GM12878 (cell line): ENCODE data around the gene YPEL2. TPM values are rescaled to one million over a fixed set of nuclear protein-coding genes. Genes with fewer than 3 reads are reported as not detected.
"Not testable (repeated sequence)": the region's sequence is repeated elsewhere in the genome, so short reads cannot be mapped to it uniquely, and the experiment has no call there.

ENCODE experiments used
- ATAC-seq: fragments of 200-7000 bp; cut with Tn5 transposase; 3 replicates; pipeline ENCODE4 v1.9.1; 2020; ENCODE audit warnings: mild to moderate bottlenecking, moderate library complexity
- BruUV-seq: library from RNA; stranded (reverse); fragments of 400-500 nt; replicated peaks from 2 replicates; lab custom pipeline; 2021; lab: Mats Ljungman, UMichigan
- CTCF ChIA-PET: fragments of 300-600 bp; sonication (Branson Sonifier 250); formaldehyde crosslinking; extraction: SDS; loops from one replicate; lab custom pipeline; 2021; ENCODE audit warnings: inconsistent platforms; lab: Yijun Ruan, JAX
- POLR2A ChIA-PET: fragments of 350-600 bp; formaldehyde crosslinking; extraction: SDS; loops from one replicate; lab custom pipeline; 2021; ENCODE audit warnings: inconsistent platforms; lab: Charles Lee
- RAD21 ChIA-PET: fragments of 300-600 bp; sonication (Branson Sonifier 250); formaldehyde crosslinking; loops from one replicate; lab custom pipeline; 2023; ENCODE audit warnings: antibody characterized with exemption; ENCODE audit not compliant: unreplicated experiment; lab: Charles Lee
- SMC1A ChIA-PET: fragments of 300-600 bp; sonication (Branson Sonifier 250); formaldehyde crosslinking; loops from one replicate; lab custom pipeline; 2023; ENCODE audit not compliant: unreplicated experiment, uncharacterized antibody; lab: Charles Lee
- DNase-seq: peaks from one replicate; pipeline ENCODE4 v3.0.0-alpha.2; 2011; ENCODE audit warnings: low read depth, low spot score
- FAIRE-seq: peaks from 3 replicates; lab custom pipeline; 2011; peaks lifted over from hg19 to GRCh38; lab: Jason Lieb, UNC
- H2AFZ ChIP-seq: 2 replicates; pipeline ENCODE4 v1.6.0; 2011; ENCODE audit warnings: low read depth, low read length, control low read depth; ENCODE audit not compliant: control insufficient read depth
- H3K27ac ChIP-seq: 2 replicates; pipeline ENCODE4 v1.5.1; 2011; ENCODE audit warnings: control low read depth; ENCODE audit not compliant: control insufficient read depth, insufficient read depth
- H3K27me3 ChIP-seq, 2 experiments: replicated peaks in 1 of 2; 2 replicates each; pipeline versions ENCODE4 v1.6.0 to v1.6.1; 2011; ENCODE audit warnings: low read length in 1 of 2; ENCODE audit not compliant: control insufficient read depth in 2 of 2, insufficient read depth in 2 of 2
- H3K36me3 ChIP-seq, 2 experiments: 2 replicates each; pipeline ENCODE4 v1.5.1; 2011; ENCODE audit warnings: low read length in 1 of 2; ENCODE audit not compliant: control insufficient read depth in 2 of 2, insufficient read depth in 2 of 2
- H3K4me1 ChIP-seq: 2 replicates; pipeline ENCODE4 v1.6.1; 2011; ENCODE audit warnings: mild to moderate bottlenecking, low read length, moderate library complexity, mixed read lengths; ENCODE audit not compliant: control insufficient read depth, insufficient read depth
- H3K4me2 ChIP-seq: 2 replicates; pipeline ENCODE4 v1.6.0; 2011; ENCODE audit warnings: control low read depth; ENCODE audit not compliant: control insufficient read depth, insufficient read depth
- H3K4me3 ChIP-seq: fragments of 200-600 bp; sonication (generic); 2 replicates; pipeline ENCODE4 v1.5.1; 2016
- H3K79me2 ChIP-seq: 2 replicates; pipeline ENCODE4 v1.6.0; 2011; ENCODE audit warnings: low read length; ENCODE audit not compliant: control insufficient read depth, insufficient read depth
- H3K9ac ChIP-seq: 2 replicates; pipeline ENCODE4 v1.8.0; 2011; ENCODE audit warnings: low read length, control low read depth, mixed read lengths; ENCODE audit not compliant: control insufficient read depth, insufficient read depth
- H3K9me3 ChIP-seq: replicated peaks from 3 replicates; pipeline ENCODE4 v1.5.1; 2011; ENCODE audit warnings: mild to moderate bottlenecking, low read length; ENCODE audit not compliant: control insufficient read depth, insufficient read depth
- H4K20me1 ChIP-seq: 2 replicates; pipeline ENCODE4 v1.6.0; 2011; ENCODE audit not compliant: control insufficient read depth, insufficient read depth
- BCL11A ChIP-seq: IDR thresholded peaks from 2 replicates; pipeline ENCODE4 v1.6.1; 2011; ENCODE audit warnings: low read depth, low read length
- CEBPB ChIP-seq, 2 experiments: fragments of 150-350 bp in 1 of 2; IDR thresholded peaks; 2 replicates each; pipeline ENCODE4 v1.6.1; 2012 to 2014; ENCODE audit warnings: low read depth in 2 of 2, low read length in 2 of 2, borderline replicate concordance in 1 of 2, inconsistent platforms in 1 of 2
- JUNB ChIP-seq: IDR thresholded peaks from 2 replicates; pipeline ENCODE4 v1.6.1; 2016; ENCODE audit warnings: antibody characterized with exemption, mild to moderate bottlenecking
- MEF2B ChIP-seq: fragments of 450-650 bp; IDR thresholded peaks from 2 replicates; pipeline ENCODE4 v1.6.1; 2018; ENCODE audit warnings: mild to moderate bottlenecking, moderate library complexity; ENCODE audit not compliant: partially characterized antibody, poor library complexity, severe bottlenecking
- NBN ChIP-seq: fragments of 450-650 bp; IDR thresholded peaks from 2 replicates; pipeline ENCODE4 v1.6.1; 2016
- RUNX3 ChIP-seq: IDR thresholded peaks from 2 replicates; pipeline ENCODE4 v1.6.1; 2012; ENCODE audit warnings: low read length, inconsistent platforms
- SMAD1 ChIP-seq: fragments of 450-650 bp; IDR thresholded peaks from 2 replicates; pipeline ENCODE4 v1.6.1; 2018; ENCODE audit warnings: mild to moderate bottlenecking, low read depth; ENCODE audit not compliant: partially characterized antibody
- ZNF622 ChIP-seq: fragments of 450-650 bp; IDR thresholded peaks from 2 replicates; pipeline ENCODE4 v1.6.1; 2017; ENCODE audit warnings: mild to moderate bottlenecking, inconsistent platforms
- WGBS: methylation state at CpG from one replicate; pipeline ENCODE4 v1.1.6; 2016; ENCODE audit warnings: low lambda C conversion rate; ENCODE audit not compliant: insufficient replicate concordance, insufficient coverage; ENCODE audit errors: missing lambda C conversion rate; 5-methylcytosine and 5-hydroxymethylcytosine counted together
- in situ Hi-C: fragments of 300-500 bp; cut with MboI; formaldehyde crosslinking; loops from 9 replicates; pipeline ENCODE4 v1.14.3; 2018; ENCODE audit warnings: mixed read lengths
- intact Hi-C: fragments of 100-400 bp; cut with micrococcal nuclease; formaldehyde crosslinking; loops from one replicate; pipeline ENCODE4 v1.14.2; 2022; ENCODE audit not compliant: unreplicated experiment
- polyA plus RNA-seq, 11 experiments: library from polyadenylated mRNA; depleted of rRNA in 4 of 11; unstranded in 6 of 11; stranded (reverse) in 5 of 11; fragments of >200 nt; fragmentation: Nextera tagmentation in 4 of 11; fragmentation: Illumina TruSeq in 1 of 11; extraction: Ambion mirVana in 4 of 11; extraction: Trizol in 1 of 11; gene quantifications; 1 replicate in 1 of 11; 2 replicates in 10 of 11; pipeline versions ENCODE4 v1.2.1 to v1.2.3, GENCODE V29; 2011 to 2016; ENCODE audit warnings: inconsistent platforms in 2 of 11, missing spikeins in 2 of 11, low read depth in 1 of 11
- total RNA-seq, 4 experiments: library from RNA; depleted of rRNA in 3 of 4; stranded (reverse); fragments of >200 nt in 3 of 4; fragmentation: Illumina TruSeq in 1 of 4; extraction: Trizol in 1 of 4; gene quantifications; 2 replicates each; pipeline versions ENCODE4 v1.2.1 to v1.2.3, GENCODE V29; 2013 to 2021
- TF ChIP-seq, protein P1 (sequence below): IDR thresholded peaks from 2 replicates; pipeline ENCODE4 v1.6.1; 2012; ENCODE audit warnings: low read depth, low read length, improper control_type of control experiment
- TF ChIP-seq, protein P2 (sequence below): fragments of 450-650 bp; IDR thresholded peaks from 2 replicates; pipeline ENCODE4 v1.6.1; 2017; ENCODE audit warnings: mild to moderate bottlenecking, moderate library complexity

The YPEL2 gene
- total and polyA plus RNA-seq, 10 of the 15 experiments (the other 5 are each of a cell fraction or from before 2014, with no cell fraction given) = 0.11 to 8.1 (median 0.48) TPM

DNA sequence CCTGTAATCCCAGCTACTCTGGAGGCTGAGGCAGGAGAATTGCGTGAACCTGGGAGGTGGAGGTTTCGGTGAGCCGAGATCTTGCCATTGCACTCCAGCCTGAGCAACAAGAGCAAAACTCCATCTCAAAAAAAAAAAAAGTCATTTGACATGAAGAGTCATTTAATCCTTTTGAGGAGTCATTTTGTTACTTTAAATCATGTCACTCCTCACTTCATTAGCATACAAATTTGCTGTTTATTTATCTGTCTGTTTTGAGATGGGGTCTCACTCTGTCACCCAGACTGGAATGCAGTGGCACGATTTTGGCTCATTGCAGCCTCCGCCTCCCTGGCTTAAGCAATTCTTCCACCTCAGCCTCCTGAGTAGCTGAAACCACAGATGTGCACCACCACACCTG lies 81.0 kb downstream of the YPEL2 start:
- H3K4me2 ChIP-seq, BruUV-seq, H3K4me3 ChIP-seq, H3K9ac ChIP-seq, H3K36me3 ChIP-seq, in situ Hi-C loops, H4K20me1 ChIP-seq, CTCF ChIA-PET, intact Hi-C loops, H3K27ac ChIP-seq, H3K27me3 ChIP-seq, H3K9me3 ChIP-seq, ATAC-seq, DNase-seq, RAD21 ChIA-PET, POLR2A ChIA-PET, H3K79me2 ChIP-seq, H3K4me1 ChIP-seq: not testable (repeated sequence)
- peak; percentile 73 for FAIRE-seq
- SMC1A ChIA-PET = interaction anchor here (0.7 to 2.3 kb wide), 4 partner anchors 11 to 83 kb away, joined by 3 to 8 read pairs (median 3); no protein-coding TSS in a partner anchor
- 0 out of 2 replicates have a peak overlapping the region, but pooled peaks have one; percentile 36 for H2AFZ ChIP-seq
- 53% methylated on average over 5 of the region's 5 CpGs for WGBS
- TF ChIP-seq RUNX3 (peak; percentile 22; the same call in 1 of the 2 replicates), JUNB (peak; percentile 55)

DNA sequence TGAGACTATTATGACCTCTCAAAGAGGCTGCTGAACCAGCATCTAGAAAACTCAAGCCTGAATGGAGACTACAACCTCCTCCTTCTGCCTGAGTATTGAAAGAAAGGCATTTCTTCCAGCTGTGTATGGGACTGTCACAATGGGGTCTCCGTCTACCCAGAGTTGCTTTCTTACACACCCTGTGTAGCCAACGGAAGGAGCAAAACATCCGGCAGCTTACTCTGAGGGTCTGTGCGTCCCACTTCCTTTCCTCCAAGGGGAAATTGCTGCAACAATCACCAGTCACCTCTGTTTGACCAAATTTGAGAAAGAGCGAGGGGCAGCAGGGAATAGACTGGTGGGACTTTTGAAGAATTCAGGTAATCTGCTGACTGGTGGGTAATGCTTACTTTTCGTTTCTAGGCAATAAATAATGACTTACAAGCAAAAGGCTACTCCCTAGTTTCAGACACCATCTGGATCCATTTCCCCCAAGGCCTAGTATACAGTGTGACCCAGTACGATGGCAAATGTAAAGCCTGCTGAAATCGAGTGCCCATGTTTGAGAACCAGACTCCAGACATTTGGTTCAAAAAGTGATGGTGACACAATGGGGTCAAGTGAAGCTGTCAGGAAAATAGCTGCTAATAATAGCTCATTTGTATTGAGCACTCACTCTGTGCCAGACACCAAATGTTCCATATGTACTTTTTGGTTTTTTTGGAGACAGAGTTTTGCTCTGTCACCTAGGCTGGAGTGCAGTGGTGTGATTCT lies 81.7 kb downstream of the YPEL2 start:
- no peak for FAIRE-seq
- Histone ChIP-seq H3K79me2 (no peaks in the 10 kb centered on the region), H3K4me1 (peaks cover 3% of the 10 kb centered on the region), H3K27ac (no peak overlapping the region), H3K9ac (no peak overlapping the region), H3K36me3 (no peaks in the 10 kb centered on the region), H4K20me1 (no peaks in the 10 kb centered on the region), H3K4me2 (no peak overlapping the region), H2AFZ (peak overlapping the region; percentile 36), H3K9me3 (no peaks in the 10 kb centered on the region; the same call in 2 of the 3 replicates), H3K27me3 (no peaks in the 10 kb centered on the region), H3K4me3 (no peak overlapping the region)
- intact Hi-C loops = no loop called here
- SMC1A ChIA-PET = interaction anchor here (0.9 to 2.3 kb wide), 4 partner anchors 11 to 84 kb away, joined by 3 to 8 read pairs (median 3); no protein-coding TSS in a partner anchor
- no peak for ATAC-seq
- POLR2A ChIA-PET = no interaction called here
- WGBS = 56% methylated on average over 8 of the region's 8 CpGs
- CTCF ChIA-PET = no interaction called here
- DNase-seq = no peak
- no TSS peak for BruUV-seq
- in situ Hi-C loops = no loop called here
- RAD21 ChIA-PET = no interaction called here
- TF ChIP-seq ZNF622 (no peak), NBN (no peak), BCL11A (no peak), SMAD1 (no peak), MEF2B (no peak), CEBPB (IDR thresholded peaks at IDR 0.05; ENCODE audit: borderline replicate concordance in 1 of 2, low read depth in 2 of 2, low read length in 2 of 2) (no peak)
- TF ChIP-seq, protein P1, sequence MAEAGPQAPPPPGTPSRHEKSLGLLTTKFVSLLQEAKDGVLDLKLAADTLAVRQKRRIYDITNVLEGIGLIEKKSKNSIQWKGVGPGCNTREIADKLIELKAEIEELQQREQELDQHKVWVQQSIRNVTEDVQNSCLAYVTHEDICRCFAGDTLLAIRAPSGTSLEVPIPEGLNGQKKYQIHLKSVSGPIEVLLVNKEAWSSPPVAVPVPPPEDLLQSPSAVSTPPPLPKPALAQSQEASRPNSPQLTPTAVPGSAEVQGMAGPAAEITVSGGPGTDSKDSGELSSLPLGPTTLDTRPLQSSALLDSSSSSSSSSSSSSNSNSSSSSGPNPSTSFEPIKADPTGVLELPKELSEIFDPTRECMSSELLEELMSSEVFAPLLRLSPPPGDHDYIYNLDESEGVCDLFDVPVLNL = no peak
- TF ChIP-seq, protein P2, sequence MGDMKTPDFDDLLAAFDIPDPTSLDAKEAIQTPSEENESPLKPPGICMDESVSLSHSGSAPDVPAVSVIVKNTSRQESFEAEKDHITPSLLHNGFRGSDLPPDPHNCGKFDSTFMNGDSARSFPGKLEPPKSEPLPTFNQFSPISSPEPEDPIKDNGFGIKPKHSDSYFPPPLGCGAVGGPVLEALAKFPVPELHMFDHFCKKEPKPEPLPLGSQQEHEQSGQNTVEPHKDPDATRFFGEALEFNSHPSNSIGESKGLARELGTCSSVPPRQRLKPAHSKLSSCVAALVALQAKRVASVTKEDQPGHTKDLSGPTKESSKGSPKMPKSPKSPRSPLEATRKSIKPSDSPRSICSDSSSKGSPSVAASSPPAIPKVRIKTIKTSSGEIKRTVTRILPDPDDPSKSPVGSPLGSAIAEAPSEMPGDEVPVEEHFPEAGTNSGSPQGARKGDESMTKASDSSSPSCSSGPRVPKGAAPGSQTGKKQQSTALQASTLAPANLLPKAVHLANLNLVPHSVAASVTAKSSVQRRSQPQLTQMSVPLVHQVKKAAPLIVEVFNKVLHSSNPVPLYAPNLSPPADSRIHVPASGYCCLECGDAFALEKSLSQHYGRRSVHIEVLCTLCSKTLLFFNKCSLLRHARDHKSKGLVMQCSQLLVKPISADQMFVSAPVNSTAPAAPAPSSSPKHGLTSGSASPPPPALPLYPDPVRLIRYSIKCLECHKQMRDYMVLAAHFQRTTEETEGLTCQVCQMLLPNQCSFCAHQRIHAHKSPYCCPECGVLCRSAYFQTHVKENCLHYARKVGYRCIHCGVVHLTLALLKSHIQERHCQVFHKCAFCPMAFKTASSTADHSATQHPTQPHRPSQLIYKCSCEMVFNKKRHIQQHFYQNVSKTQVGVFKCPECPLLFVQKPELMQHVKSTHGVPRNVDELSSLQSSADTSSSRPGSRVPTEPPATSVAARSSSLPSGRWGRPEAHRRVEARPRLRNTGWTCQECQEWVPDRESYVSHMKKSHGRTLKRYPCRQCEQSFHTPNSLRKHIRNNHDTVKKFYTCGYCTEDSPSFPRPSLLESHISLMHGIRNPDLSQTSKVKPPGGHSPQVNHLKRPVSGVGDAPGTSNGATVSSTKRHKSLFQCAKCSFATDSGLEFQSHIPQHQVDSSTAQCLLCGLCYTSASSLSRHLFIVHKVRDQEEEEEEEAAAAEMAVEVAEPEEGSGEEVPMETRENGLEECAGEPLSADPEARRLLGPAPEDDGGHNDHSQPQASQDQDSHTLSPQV = no peak
